ENCODE data around the gene IDE. TPM values are rescaled to one million over a fixed set of nuclear protein-coding genes. Genes with fewer than 3 reads are reported as not detected.

Gene IDE
- total and polyA plus RNA-seq, 2 of the 13 experiments (the other 11 are each of a cell fraction or from before 2014, with no cell fraction given): 16.1 to 52.1 TPM

DNA sequence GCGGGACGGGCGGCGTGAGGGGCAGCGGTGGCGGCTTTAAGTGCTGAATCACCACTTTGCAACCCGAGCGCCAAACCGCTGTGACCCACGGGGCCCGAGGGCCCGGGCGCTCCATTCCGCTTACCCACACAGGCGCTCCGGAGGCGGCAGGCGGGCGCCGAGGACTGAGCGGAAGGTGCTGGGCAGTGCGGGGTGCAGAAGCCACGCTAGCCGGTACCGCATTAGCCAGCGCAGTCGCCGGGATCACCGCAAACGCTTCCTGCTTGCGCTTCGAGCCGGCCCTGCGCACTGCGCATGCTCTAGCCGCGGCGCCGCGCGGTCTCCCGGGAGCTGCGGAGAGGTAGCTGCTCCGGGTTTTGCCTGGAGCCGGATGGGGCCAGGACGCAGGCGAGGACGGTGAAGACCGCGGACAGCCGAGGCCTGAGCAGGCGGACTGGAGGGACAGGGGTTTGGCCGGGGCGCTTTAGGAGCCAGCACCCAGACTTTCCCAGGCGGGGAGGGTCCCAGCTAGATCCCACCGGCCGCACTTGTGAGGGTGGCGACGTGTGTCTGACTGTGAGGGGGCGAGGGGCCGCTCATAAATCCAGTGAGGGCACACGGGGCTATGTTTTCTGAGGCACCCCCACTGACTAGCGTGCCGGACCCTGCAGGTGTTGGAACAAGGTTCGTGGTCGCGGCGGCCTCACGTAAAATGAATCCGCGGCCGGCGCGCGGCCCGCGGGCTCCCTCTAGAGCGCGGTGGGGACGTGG lies at the start of gene IDE (continued):
- TF ChIP-seq JARID2 (CRISPR knock-in tag; IDR thresholded peaks at IDR 0.05; ENCODE audit: insufficient replicate concordance): peak; percentile 52
- TF ChIP-seq NFE2L2 (IDR thresholded peaks at IDR 0.05; ENCODE audit: low read length): peak; percentile 19; the same call in 1 of the 2 replicates
- no peak for TF ChIP-seq ZNF207 (IDR thresholded peaks at IDR 0.05; ENCODE audit: borderline replicate concordance)
- TF ChIP-seq PHF20 (CRISPR knock-in tag; IDR thresholded peaks at IDR 0.05): peak; percentile 77
- TF ChIP-seq ZNF878 (CRISPR knock-in tag; IDR thresholded peaks at IDR 0.05): 0 out of 2 replicates have a peak, but pooled peaks have one; percentile 57
- TF ChIP-seq, protein P1, sequence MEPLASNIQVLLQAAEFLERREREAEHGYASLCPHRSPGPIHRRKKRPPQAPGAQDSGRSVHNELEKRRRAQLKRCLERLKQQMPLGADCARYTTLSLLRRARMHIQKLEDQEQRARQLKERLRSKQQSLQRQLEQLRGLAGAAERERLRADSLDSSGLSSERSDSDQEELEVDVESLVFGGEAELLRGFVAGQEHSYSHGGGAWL (CRISPR knock-in tag; IDR thresholded peaks at IDR 0.05): 0 out of 2 replicates have a peak, but pooled peaks have one; percentile 5
- no peak for TF ChIP-seq EEA1 (CRISPR knock-in tag; IDR thresholded peaks at IDR 0.05; ENCODE audit: borderline replicate concordance)
- TF ChIP-seq, protein P2, sequence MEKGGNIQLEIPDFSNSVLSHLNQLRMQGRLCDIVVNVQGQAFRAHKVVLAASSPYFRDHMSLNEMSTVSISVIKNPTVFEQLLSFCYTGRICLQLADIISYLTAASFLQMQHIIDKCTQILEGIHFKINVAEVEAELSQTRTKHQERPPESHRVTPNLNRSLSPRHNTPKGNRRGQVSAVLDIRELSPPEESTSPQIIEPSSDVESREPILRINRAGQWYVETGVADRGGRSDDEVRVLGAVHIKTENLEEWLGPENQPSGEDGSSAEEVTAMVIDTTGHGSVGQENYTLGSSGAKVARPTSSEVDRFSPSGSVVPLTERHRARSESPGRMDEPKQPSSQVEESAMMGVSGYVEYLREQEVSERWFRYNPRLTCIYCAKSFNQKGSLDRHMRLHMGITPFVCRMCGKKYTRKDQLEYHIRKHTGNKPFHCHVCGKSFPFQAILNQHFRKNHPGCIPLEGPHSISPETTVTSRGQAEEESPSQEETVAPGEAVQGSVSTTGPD (CRISPR knock-in tag; IDR thresholded peaks at IDR 0.05): no peak
- TF ChIP-seq XRCC5 (optimal IDR thresholded peaks at IDR 0.05; ENCODE audit: low read length): peak; percentile 9
- TF ChIP-seq, protein P3, sequence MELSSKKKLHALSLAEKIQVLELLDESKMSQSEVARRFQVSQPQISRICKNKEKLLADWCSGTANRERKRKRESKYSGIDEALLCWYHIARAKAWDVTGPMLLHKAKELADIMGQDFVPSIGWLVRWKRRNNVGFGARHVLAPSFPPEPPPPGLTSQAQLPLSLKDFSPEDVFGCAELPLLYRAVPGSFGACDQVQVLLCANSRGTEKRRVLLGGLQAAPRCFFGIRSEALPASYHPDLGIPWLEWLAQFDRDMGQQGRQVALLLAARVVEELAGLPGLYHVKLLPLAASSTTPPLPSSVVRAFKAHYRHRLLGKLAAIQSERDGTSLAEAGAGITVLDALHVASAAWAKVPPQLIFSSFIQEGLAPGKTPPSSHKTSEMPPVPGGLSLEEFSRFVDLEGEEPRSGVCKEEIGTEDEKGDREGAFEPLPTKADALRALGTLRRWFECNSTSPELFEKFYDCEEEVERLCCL (CRISPR knock-in tag; IDR thresholded peaks at IDR 0.05; ENCODE audit: borderline replicate concordance): peak; percentile 90; the same call in 1 of the 2 replicates
- TF ChIP-seq, protein P4, sequence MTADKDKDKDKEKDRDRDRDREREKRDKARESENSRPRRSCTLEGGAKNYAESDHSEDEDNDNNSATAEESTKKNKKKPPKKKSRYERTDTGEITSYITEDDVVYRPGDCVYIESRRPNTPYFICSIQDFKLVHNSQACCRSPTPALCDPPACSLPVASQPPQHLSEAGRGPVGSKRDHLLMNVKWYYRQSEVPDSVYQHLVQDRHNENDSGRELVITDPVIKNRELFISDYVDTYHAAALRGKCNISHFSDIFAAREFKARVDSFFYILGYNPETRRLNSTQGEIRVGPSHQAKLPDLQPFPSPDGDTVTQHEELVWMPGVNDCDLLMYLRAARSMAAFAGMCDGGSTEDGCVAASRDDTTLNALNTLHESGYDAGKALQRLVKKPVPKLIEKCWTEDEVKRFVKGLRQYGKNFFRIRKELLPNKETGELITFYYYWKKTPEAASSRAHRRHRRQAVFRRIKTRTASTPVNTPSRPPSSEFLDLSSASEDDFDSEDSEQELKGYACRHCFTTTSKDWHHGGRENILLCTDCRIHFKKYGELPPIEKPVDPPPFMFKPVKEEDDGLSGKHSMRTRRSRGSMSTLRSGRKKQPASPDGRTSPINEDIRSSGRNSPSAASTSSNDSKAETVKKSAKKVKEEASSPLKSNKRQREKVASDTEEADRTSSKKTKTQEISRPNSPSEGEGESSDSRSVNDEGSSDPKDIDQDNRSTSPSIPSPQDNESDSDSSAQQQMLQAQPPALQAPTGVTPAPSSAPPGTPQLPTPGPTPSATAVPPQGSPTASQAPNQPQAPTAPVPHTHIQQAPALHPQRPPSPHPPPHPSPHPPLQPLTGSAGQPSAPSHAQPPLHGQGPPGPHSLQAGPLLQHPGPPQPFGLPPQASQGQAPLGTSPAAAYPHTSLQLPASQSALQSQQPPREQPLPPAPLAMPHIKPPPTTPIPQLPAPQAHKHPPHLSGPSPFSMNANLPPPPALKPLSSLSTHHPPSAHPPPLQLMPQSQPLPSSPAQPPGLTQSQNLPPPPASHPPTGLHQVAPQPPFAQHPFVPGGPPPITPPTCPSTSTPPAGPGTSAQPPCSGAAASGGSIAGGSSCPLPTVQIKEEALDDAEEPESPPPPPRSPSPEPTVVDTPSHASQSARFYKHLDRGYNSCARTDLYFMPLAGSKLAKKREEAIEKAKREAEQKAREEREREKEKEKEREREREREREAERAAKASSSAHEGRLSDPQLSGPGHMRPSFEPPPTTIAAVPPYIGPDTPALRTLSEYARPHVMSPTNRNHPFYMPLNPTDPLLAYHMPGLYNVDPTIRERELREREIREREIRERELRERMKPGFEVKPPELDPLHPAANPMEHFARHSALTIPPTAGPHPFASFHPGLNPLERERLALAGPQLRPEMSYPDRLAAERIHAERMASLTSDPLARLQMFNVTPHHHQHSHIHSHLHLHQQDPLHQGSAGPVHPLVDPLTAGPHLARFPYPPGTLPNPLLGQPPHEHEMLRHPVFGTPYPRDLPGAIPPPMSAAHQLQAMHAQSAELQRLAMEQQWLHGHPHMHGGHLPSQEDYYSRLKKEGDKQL (CRISPR knock-in tag; IDR thresholded peaks at IDR 0.05; ENCODE audit: low read depth): peak; percentile 29; the same call in 1 of the 2 replicates
- peak; percentile 78 for TF ChIP-seq CBX1 (IDR thresholded peaks at IDR 0.05; ENCODE audit: low read depth)
- TF ChIP-seq ELF1 (CRISPR knock-in tag; IDR thresholded peaks at IDR 0.05): peak; percentile 83
- TF ChIP-seq RFXAP (CRISPR knock-in tag; IDR thresholded peaks at IDR 0.05; ENCODE audit: borderline replicate concordance): peak; percentile 84
- TF ChIP-seq ZSCAN12 (CRISPR knock-in tag; IDR thresholded peaks at IDR 0.05): 0 out of 2 replicates have a peak, but pooled peaks have one; percentile 47
- TF ChIP-seq HNRNPK (IDR thresholded peaks at IDR 0.05; ENCODE audit: low read depth, low read length, poor library complexity, severe bottlenecking): peak; percentile 26
- peak; percentile 72; the same call in 1 of the 2 replicates for TF ChIP-seq ZNF850 (CRISPR knock-in tag; conservative IDR thresholded peaks at IDR 0.05)
- TF ChIP-seq ZNF274 (CRISPR knock-in tag; IDR thresholded peaks at IDR 0.05): peak; percentile 93
- TF ChIP-seq, protein P5, sequence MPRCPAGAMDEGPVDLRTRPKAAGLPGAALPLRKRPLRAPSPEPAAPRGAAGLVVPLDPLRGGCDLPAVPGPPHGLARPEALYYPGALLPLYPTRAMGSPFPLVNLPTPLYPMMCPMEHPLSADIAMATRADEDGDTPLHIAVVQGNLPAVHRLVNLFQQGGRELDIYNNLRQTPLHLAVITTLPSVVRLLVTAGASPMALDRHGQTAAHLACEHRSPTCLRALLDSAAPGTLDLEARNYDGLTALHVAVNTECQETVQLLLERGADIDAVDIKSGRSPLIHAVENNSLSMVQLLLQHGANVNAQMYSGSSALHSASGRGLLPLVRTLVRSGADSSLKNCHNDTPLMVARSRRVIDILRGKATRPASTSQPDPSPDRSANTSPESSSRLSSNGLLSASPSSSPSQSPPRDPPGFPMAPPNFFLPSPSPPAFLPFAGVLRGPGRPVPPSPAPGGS (CRISPR knock-in tag; IDR thresholded peaks at IDR 0.05): peak; percentile 86

All from HepG2 (cell line).